Muscle layer of duodenum (tissue), 2 donors: ENCODE results near the gene CCDC78.
"Not testable (repeated sequence)": the region's sequence is repeated elsewhere in the genome, so short reads cannot be mapped to it uniquely, and the experiment has no call there.

Experiments
- H3K27ac ChIP-seq: one replicate; pipeline ENCODE4 v1.7.0; 2013; ENCODE audit warnings: mild to moderate bottlenecking, low read length
- H3K27me3 ChIP-seq: one replicate; pipeline ENCODE4 v1.7.0; 2013; ENCODE audit warnings: low read depth, mild to moderate bottlenecking, control low read depth, low read length
- H3K36me3 ChIP-seq, 2 donors: one replicate each; pipeline ENCODE4 v1.7.0; 2013; ENCODE audit warnings: low read length in 2 of 2, control low read depth in 1 of 2, mild to moderate bottlenecking in 1 of 2; ENCODE audit not compliant: insufficient read depth in 2 of 2, control insufficient read depth in 1 of 2
- H3K4me1 ChIP-seq, 2 donors: one replicate each; pipeline ENCODE4 v1.7.0; 2013; ENCODE audit warnings: low read length in 2 of 2, mild to moderate bottlenecking in 2 of 2, control low read depth in 1 of 2, moderate library complexity in 1 of 2; ENCODE audit not compliant: insufficient read depth in 2 of 2, control insufficient read depth in 1 of 2
- H3K4me3 ChIP-seq, 2 donors: one replicate each; pipeline ENCODE4 v1.7.0; 2013; ENCODE audit warnings: low read length in 2 of 2, low read depth in 1 of 2, mild to moderate bottlenecking in 1 of 2
- H3K9me3 ChIP-seq, 2 donors: one replicate each; pipeline ENCODE4 v1.7.0; 2013; ENCODE audit warnings: low read length in 2 of 2, control low read depth in 1 of 2, mild to moderate bottlenecking in 1 of 2; ENCODE audit not compliant: control insufficient read depth in 1 of 2
- donor health status: healthy.

The CCDC78 gene

DNA sequence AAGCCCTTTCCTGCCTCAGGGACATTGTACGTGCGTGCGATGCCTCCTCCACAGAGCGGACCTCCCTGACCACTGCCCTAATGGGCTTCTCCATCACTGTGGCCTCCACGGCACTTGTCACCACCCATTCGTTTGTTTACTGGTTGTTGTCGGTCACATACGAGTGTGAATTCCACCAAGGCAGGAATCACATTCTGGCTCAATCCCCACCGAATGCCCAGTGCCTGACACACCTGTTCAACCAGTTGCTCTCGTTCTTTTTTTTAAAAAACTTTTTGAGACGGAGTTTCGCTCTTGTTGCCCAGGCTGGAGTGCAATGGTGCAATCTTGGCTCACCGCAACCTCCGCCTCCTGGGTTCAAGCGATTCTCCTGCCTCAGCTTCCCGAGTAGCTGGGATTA, 35.0 kb downstream of the CCDC78 start:
- Histone ChIP-seq H3K27me3 (peaks cover 22% of the 10 kb centered on the region), H3K36me3 (peaks cover 0 to 16% of the 10 kb centered on the region in 2 donors), H3K4me1 (peaks cover 7 to 46% of the 10 kb centered on the region in 2 donors)
- H3K27ac ChIP-seq, H3K9me3 ChIP-seq, H3K4me3 ChIP-seq: not testable (repeated sequence)

GRCh38 chr16:689175-689897, 36.9 kb downstream of the CCDC78 start:
- H3K4me3 ChIP-seq = peak overlapping the region; percentile 91 to 96
- no peaks in the 10 kb centered on the region for H3K9me3 ChIP-seq
- H3K27me3 ChIP-seq = peaks cover 11% of the 10 kb centered on the region
- peak overlapping the region; percentile 79 for H3K27ac ChIP-seq
- H3K36me3 ChIP-seq = peaks cover 0 to 19% of the 10 kb centered on the region in 2 donors
- H3K4me1 ChIP-seq = peaks cover 7 to 43% of the 10 kb centered on the region in 2 donors

DNA sequence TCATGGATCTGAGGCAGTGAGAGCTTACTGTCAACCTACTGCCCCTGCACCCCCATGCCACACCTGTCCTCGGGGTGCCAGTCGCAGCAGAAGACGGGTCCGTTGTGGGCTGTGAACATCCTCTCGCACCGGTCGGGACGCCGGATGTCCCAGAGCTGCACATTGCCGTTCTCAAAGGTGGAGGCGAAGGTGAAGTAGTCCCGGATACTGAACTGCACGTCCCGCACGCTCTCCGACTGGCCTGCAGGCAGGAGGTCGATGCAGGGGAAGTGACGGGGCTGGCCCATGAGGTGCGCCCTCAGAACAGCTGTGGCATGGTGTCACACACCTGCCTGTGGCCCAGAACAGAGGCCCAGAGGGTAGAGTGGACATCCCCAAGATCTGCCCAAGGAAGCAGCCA, 38.7 kb downstream of the CCDC78 start:
- peaks cover 7 to 49% of the 10 kb centered on the region in 2 donors for H3K4me1 ChIP-seq
- H3K9me3 ChIP-seq = no peaks in the 10 kb centered on the region
- H3K36me3 ChIP-seq = peaks cover 2 to 24% of the 10 kb centered on the region in 2 donors
- peaks cover under 1% of the 10 kb centered on the region for H3K27me3 ChIP-seq
- no peak overlapping the region for H3K4me3 ChIP-seq
- H3K27ac ChIP-seq = no peak overlapping the region

GRCh38 chr16:686459-687260, 39.6 kb downstream of the CCDC78 start:
- H3K4me3 ChIP-seq = no peak overlapping the region
- no peak overlapping the region for H3K27ac ChIP-seq
- no peaks in the 10 kb centered on the region for H3K9me3 ChIP-seq
- H3K4me1 ChIP-seq = peaks cover 8 to 57% of the 10 kb centered on the region in 2 donors
- peaks cover 5 to 33% of the 10 kb centered on the region in 2 donors for H3K36me3 ChIP-seq
- no peaks in the 10 kb centered on the region for H3K27me3 ChIP-seq

- Histone ChIP-seq H3K4me3 (no peak overlapping the region), H3K27ac (no peak overlapping the region), H3K4me1 (peaks cover 14 to 63% of the 10 kb centered on the region in 2 donors), H3K36me3 (peaks cover 5 to 36% of the 10 kb centered on the region in 2 donors), H3K27me3 (no peaks in the 10 kb centered on the region), H3K9me3 (no peaks in the 10 kb centered on the region)
These were observed 40.3 kb downstream of the CCDC78 start for GRCh38 chr16:685967-686366.

DNA sequence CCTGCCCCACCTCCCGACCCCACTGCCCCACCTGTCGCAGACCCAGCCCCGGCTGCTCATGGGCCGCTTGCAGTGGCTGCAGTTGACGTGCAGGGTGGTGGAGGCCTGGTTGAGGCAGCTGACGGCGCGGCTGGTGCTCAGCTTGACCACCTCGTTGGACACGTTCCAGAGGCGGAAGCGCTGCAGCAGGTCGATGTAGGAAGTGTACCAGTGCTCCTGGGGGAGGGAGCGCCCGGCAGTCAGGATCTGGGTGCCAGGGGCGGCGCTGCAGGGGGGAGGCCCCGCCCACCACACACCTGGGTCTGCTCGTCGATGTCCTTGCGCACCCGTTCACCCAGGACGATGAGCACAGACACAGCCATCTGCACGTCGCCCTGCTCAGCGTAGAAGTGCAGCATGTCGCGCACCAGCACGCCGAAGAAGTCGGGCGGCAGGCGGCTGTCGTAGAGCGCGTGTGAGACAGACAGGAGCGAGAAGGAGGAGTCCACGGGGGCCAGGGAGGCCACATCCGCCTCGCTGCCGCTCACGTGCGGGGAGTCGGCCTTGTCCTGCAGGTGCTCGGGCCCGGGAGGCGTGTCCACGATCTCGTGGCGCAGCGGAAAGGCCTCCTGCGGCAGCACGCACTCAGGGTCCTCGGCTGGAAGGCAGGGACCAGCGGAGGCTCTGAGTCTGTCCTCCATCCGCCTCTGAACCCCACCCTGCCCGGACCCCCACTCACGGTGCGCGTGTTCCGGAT, 41.1 kb downstream of the CCDC78 start:
- Histone ChIP-seq H3K9me3 (no peaks in the 10 kb centered on the region), H3K4me1 (peaks cover 14 to 59% of the 10 kb centered on the region in 2 donors), H3K27me3 (no peaks in the 10 kb centered on the region), H3K27ac (no peak overlapping the region), H3K36me3 (peaks cover 5 to 36% of the 10 kb centered on the region in 2 donors), H3K4me3 (peak overlapping the region in 1 of 2 donors; percentile 82)

- H3K4me1 ChIP-seq = peaks cover 8 to 55% of the 10 kb centered on the region in 2 donors
These were observed 42.0 kb downstream of the CCDC78 start, which contains the start of gene JMJD8 for GRCh38 chr16:684071-684794. TSS of gene JMJD8 (minus strand) at chr16:684334. CDS start at chr16:684319, 15 bp downstream.

DNA sequence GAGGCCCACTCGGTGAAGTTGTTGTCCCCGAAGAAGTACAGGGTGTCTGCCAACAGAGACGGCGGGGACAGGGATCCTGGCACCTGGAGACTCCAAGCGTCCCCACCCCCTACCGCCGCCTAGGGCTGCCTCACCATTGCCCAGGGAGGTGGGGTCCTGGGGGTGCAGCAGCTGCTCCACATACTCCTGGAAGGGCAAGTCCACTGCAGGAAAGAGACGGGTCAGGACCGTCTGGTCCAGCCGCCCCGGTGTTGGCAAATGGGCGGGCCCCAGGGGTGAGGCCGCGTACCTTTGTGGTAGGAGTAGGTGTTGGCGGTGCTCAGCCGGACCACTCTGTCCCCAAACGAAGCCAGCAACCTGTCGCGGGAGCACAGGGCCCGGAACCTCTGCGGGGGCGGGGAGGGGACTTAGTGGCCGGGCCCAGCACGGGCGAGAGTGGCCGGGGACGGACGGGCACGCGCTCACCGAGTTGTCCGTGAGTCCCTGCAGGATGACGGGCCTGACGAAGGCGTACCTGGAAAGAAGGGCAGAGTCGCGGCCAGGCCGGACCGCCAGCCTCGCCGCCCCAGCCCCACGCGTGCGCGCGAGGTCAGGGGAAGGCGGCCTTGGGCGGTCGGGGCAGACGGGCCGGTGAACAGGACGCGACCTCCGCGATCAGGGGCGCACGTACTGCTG, 42.7 kb downstream of the CCDC78 start:
- H3K36me3 ChIP-seq = peaks cover 5 to 36% of the 10 kb centered on the region in 2 donors
- H3K27ac ChIP-seq = no peak overlapping the region

More at GRCh38 chr16:684071-684794, 42.0 kb downstream of the CCDC78 start, which contains the start of gene JMJD8:
- Histone ChIP-seq H3K4me3 (peak within 1 kb of the TSS; percentile 48 to 82), H3K27ac (no peak within 1 kb of the TSS), H3K9me3 (no peaks in the 10 kb centered on the region), H3K36me3 (peaks cover 5 to 36% of the 10 kb centered on the region in 2 donors), H3K27me3 (no peaks in the 10 kb centered on the region)

DNA sequence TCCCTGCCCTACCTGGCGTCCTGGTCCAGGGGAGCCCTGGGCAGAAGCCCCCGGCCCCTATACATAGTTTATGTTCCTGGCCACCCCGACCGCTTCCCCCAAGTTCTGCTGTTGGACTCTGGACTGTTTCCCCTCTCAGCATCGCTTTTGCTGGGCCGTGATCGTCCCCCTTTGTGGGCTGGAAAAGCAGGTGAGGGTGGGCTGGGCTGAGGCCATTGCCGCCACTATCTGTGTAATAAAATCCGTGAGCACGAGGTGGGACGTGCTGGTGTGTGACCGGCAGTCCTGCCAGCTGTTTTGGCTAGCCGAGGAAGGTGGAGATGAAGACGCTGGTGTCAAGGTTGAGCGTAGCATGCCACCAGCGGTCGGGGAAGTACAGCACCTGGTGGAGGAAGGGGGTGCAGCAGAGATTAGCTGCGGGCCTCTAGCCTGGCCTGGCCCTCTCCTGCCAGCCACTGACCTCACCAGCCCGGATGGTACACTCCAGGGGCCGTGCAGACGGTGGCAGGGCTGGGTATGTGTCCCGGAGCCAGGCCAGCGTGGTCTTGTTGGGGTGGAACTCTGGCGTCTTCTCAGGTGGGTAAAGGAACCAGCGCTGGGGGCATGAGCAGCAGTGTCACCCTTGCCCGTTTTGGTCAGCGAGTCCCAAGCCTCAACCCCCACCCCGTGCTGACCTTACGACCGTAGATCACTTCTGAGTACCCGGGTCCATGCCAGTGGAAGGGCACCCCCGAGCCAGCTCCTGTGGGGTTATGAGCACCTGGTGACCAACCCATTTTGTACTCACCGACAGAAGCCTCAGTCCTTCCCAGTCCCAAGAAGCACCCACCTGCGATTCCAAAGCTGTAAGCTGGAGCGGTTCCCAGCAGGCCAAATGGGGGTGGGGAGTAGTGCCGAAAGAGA, 43.5 kb downstream of the CCDC78 start:
- Histone ChIP-seq H3K27me3 (no peaks in the 10 kb centered on the region), H3K36me3 (peaks cover 5 to 34% of the 10 kb centered on the region in 2 donors), H3K27ac (no peak overlapping the region), H3K4me1 (peaks cover 7 to 50% of the 10 kb centered on the region in 2 donors), H3K9me3 (no peaks in the 10 kb centered on the region), H3K4me3 (no peak overlapping the region)

More for the DNA sequence above, 42.7 kb downstream of the CCDC78 start:
- Histone ChIP-seq H3K4me3 (peak overlapping the region; percentile 33 to 82), H3K27me3 (no peaks in the 10 kb centered on the region), H3K4me1 (peaks cover 7 to 51% of the 10 kb centered on the region in 2 donors), H3K9me3 (no peaks in the 10 kb centered on the region)
